ENCODE results near the gene WDR5B. TPM values are rescaled to one million over a fixed set of nuclear protein-coding genes. Genes with fewer than 3 reads are reported as not detected.

The WDR5B gene
- total and polyA plus RNA-seq, 2 of the 4 experiments (the other 2 are of a cell fraction), result 3.1 to 5.6 TPM

GRCh38 chr3:122435950-122436349, 20.1 kb upstream of the WDR5B start:
- Histone ChIP-seq H4K20me1 (ENCODE audit: insufficient read depth, low read length) (no peaks in the 10 kb centered on the region), H3K27ac (ENCODE audit: insufficient read depth, low read length) (no peak overlapping the region), H2BK15ac (ENCODE audit: low read depth, low read length) (no peak overlapping the region), H3K4me3 (ENCODE audit: insufficient read depth, low read depth, low read length) (no peak overlapping the region), H3K27me3 (ENCODE audit: control insufficient read depth, insufficient read depth, low read length) (no peaks in the 10 kb centered on the region), H2AK9ac (replicated peaks; ENCODE audit: low read depth, low read length, poor library complexity) (no peak overlapping the region), H3K9me1 (ENCODE audit: insufficient read depth, low read length) (no peaks in the 10 kb centered on the region), H3K4me1 (ENCODE audit: control insufficient read depth, insufficient read depth, low read length) (no peaks in the 10 kb centered on the region), H3K23ac (ENCODE audit: low read depth, low read length) (no peak overlapping the region), H4K91ac (ENCODE audit: insufficient read depth, low read depth, low read length) (no peak overlapping the region), H2AFZ (replicated peaks; ENCODE audit: low read length, poor library complexity) (no peak overlapping the region), H3K79me1 (ENCODE audit: low read depth in 1 of 2, low read length in 2 of 2) (no peaks in the 10 kb centered on the region; a peak in 1 of 4 replicates), H3K4ac (ENCODE audit: low read depth, low read length) (no peak overlapping the region), H2AK5ac (ENCODE audit: low read depth, low read length) (no peak overlapping the region), H4K8ac (ENCODE audit: low read depth in 2 of 2, low read length in 2 of 2) (no peak overlapping the region), H2BK20ac (ENCODE audit: low read depth, low read length) (no peak overlapping the region), H3K9ac (ENCODE audit: low read depth, low read length) (no peak overlapping the region), H2BK5ac (ENCODE audit: low read depth, low read length, poor library complexity, severe bottlenecking) (no peak overlapping the region), H2BK120ac (ENCODE audit: low read depth, low read length) (no peak overlapping the region), H3K56ac (ENCODE audit: extremely low read depth, insufficient read depth, low read length) (no peak overlapping the region), H3K14ac (replicated peaks; ENCODE audit: low read depth, low read length) (no peak overlapping the region), H3K4me2 (ENCODE audit: low read depth, low read length) (no peak overlapping the region), H3K9me3 (ENCODE audit: control insufficient read depth, insufficient read depth, low read length) (no peaks in the 10 kb centered on the region), H3K18ac (ENCODE audit: low read depth, low read length) (no peak overlapping the region), H3K36me3 (ENCODE audit: control insufficient read depth, insufficient read depth, low read length) (peaks cover 42% of the 10 kb centered on the region), H4K5ac (ENCODE audit: low read depth, low read length) (no peak overlapping the region)
- no CpG with 5 or more reads among the region's 9 CpGs for WGBS, 2 experiments (ENCODE audit: extremely low coverage in 2 of 2, insufficient read length in 1 of 2)
- DNase-seq (no peak), ATAC-seq (ENCODE audit: low read depth) (no peak)
- in situ Hi-C loops (cut with MboI; ENCODE audit: low sequenced_read_pairs) (no loop called here), dilution Hi-C loops (cut with HindIII; ENCODE audit: low sequenced_read_pairs, unreplicated experiment) (no loop called here), intact Hi-C loops (cut with micrococcal nuclease) (no loop called here)
- BruUV-seq (replicated peaks), result no TSS peak
- TF ChIP-seq POLR2A (IDR thresholded peaks at IDR 0.05; ENCODE audit: low read depth, low read length) (no peak), ELK1 (IDR thresholded peaks at IDR 0.05; ENCODE audit: borderline replicate concordance, low read depth, low read length) (no peak), MAZ (IDR thresholded peaks at IDR 0.05; ENCODE audit: borderline replicate concordance, low read depth, low read length) (no peak), RFX5 (IDR thresholded peaks at IDR 0.05; ENCODE audit: low read depth, low read length) (no peak), RCOR1 (IDR thresholded peaks at IDR 0.05; ENCODE audit: insufficient replicate concordance, low read length) (no peak), USF2 (IDR thresholded peaks at IDR 0.05; ENCODE audit: low read depth, low read length) (no peak), NFE2L2 (IDR thresholded peaks at IDR 0.05; ENCODE audit: low read depth, low read length) (no peak), SMC3 (IDR thresholded peaks at IDR 0.05; ENCODE audit: low read depth, low read length) (no peak), CTCF (conservative IDR thresholded peaks at IDR 0.05; ENCODE audit: low read depth, low read length) (no peak), BHLHE40 (IDR thresholded peaks at IDR 0.05; ENCODE audit: low read depth, low read length) (no peak), CHD1 (IDR thresholded peaks at IDR 0.05; ENCODE audit: low read depth, low read length) (no peak), CEBPB (IDR thresholded peaks at IDR 0.05; ENCODE audit: low read depth, low read length) (no peak), MXI1 (IDR thresholded peaks at IDR 0.05; ENCODE audit: borderline replicate concordance, low read depth, low read length) (no peak), RAD21 (IDR thresholded peaks at IDR 0.05; ENCODE audit: low read length) (no peak), MAFK (IDR thresholded peaks at IDR 0.05; ENCODE audit: low read depth, low read length) (no peak), FOS (IDR thresholded peaks at IDR 0.05; ENCODE audit: low read depth, low read length) (no peak)
- ChIA-PET CTCF (no interaction called here), POLR2A (ENCODE audit: unreplicated experiment) (no interaction called here)
